GM12892 (cell line): ENCODE results near the gene RRBP1.

Experiments
- POLR2A ChIP-seq: IDR thresholded peaks from 2 replicates; pipeline ENCODE4 v1.6.1; 2011; ENCODE audit warnings: low read depth, low read length, control low read depth
- POLR2AphosphoS5 ChIP-seq: IDR thresholded peaks from 2 replicates; pipeline ENCODE4 v1.6.1; 2011; ENCODE audit warnings: low read depth, low read length, control low read depth
- TAF1 ChIP-seq: IDR thresholded peaks from 2 replicates; pipeline ENCODE4 v1.6.1; 2011; ENCODE audit warnings: low read depth, mild to moderate bottlenecking, control low read depth, low read length, borderline replicate concordance

- TF ChIP-seq POLR2A (no peak), POLR2AphosphoS5 (no peak), TAF1 (no peak)
These were observed 32.6 kb upstream of the RRBP1 start for GRCh38 chr20:17714597-17714996.
